Activated B cell treated with CpG ODN at 0.5 μM for 24 hours (primary cell): ENCODE data around the gene NXPE1. TPM values are rescaled to one million over a fixed set of nuclear protein-coding genes. Genes with fewer than 3 reads are reported as not detected.

Experiments
- ATAC-seq: fragments of 200-7000 bp; cut with Tn5 transposase; one replicate; pipeline ENCODE4 v1.10.0; 2021; ENCODE audit warnings: low read depth, mild to moderate bottlenecking, moderate library complexity
- CTCF ChIA-PET: fragments of 350-600 bp; sonication (Branson Sonifier 250); formaldehyde crosslinking; loops from one replicate; lab custom pipeline; 2021; ENCODE audit warnings: antibody characterized with exemption; lab: Charles Lee
- POLR2A ChIA-PET: fragments of 350-600 bp; sonication (Branson Sonifier 250); formaldehyde crosslinking; loops from one replicate; lab custom pipeline; 2021; ENCODE audit warnings: antibody characterized with exemption; lab: Charles Lee
- DNase-seq: peaks from one replicate; pipeline ENCODE4 v3.0.0; 2022
- H3K27ac Mint-ChIP-seq: one replicate; pipeline ENCODE4 v1.8.0; 2020; ENCODE audit warnings: mixed read lengths
- H3K27me3 Mint-ChIP-seq: one replicate; pipeline ENCODE4 v1.8.0; 2021; ENCODE audit warnings: mixed read lengths
- H3K36me3 Mint-ChIP-seq: one replicate; pipeline ENCODE4 v1.8.0; 2021; ENCODE audit warnings: low read depth, mixed read lengths
- H3K4me1 Mint-ChIP-seq: one replicate; pipeline ENCODE4 v1.8.0; 2021; ENCODE audit warnings: mixed read lengths
- H3K4me3 Mint-ChIP-seq: one replicate; pipeline ENCODE4 v1.8.0; 2020; ENCODE audit warnings: mild to moderate bottlenecking, mixed read lengths
- H3K9me3 Mint-ChIP-seq: one replicate; pipeline ENCODE4 v1.8.0; 2020; ENCODE audit warnings: mixed read lengths
- CTCF ChIP-seq: fragments of 200-600 bp; IDR thresholded peaks from one replicate; pipeline ENCODE4 v1.8.0; 2022; ENCODE audit warnings: antibody characterized with exemption, mild to moderate bottlenecking
- intact Hi-C: fragments of 100-400 bp; cut with micrococcal nuclease; formaldehyde crosslinking; loops from one replicate; pipeline ENCODE4 v1.15.1; 2024
- total RNA-seq: library from RNA; stranded (reverse); gene quantifications from 2 replicates; pipeline ENCODE4 v1.2.3, GENCODE V29; 2022

NXPE1 gene
- total RNA-seq, 1 donor from 2014 or later, result not detected

GRCh38 chr11:114563077-114563476 lies 3.4 kb upstream of the NXPE1 start:
- Mint-ChIP-seq H3K27ac (no peak overlapping the region), H3K4me1 (no peaks in the 10 kb centered on the region), H3K36me3 (no peaks in the 10 kb centered on the region), H3K9me3 (no peaks in the 10 kb centered on the region), H3K4me3 (no peak overlapping the region), H3K27me3 (peaks cover 1% of the 10 kb centered on the region)
- POLR2A ChIA-PET, result no interaction called here
- DNase-seq (no peak), ATAC-seq (no peak)
- no peak for TF ChIP-seq CTCF
- intact Hi-C loops, result no loop called here
- CTCF ChIA-PET, result no interaction called here

- ChIA-PET CTCF (no interaction called here), POLR2A (no interaction called here)
- intact Hi-C loops, result no loop called here
- H3K27ac Mint-ChIP-seq, result no peak overlapping the region
- TF ChIP-seq CTCF, result no peak
- H3K4me3 Mint-ChIP-seq, result no peak overlapping the region
- H3K27me3 Mint-ChIP-seq, result peaks cover 1% of the 10 kb centered on the region
- H3K36me3 Mint-ChIP-seq, result no peaks in the 10 kb centered on the region
- DNase-seq (no peak), ATAC-seq (no peak)
- H3K9me3 Mint-ChIP-seq, result no peaks in the 10 kb centered on the region
- no peaks in the 10 kb centered on the region for H3K4me1 Mint-ChIP-seq
Measured at GRCh38 chr11:114562166-114562916, 2.7 kb upstream of the NXPE1 start.

GRCh38 chr11:114556135-114556534 lies 3.5 kb downstream of the NXPE1 start:
- ATAC-seq (no peak), DNase-seq (no peak)
- Mint-ChIP-seq H3K9me3 (no peaks in the 10 kb centered on the region), H3K36me3 (no peaks in the 10 kb centered on the region), H3K4me3 (no peak overlapping the region), H3K27me3 (no peaks in the 10 kb centered on the region), H3K4me1 (no peaks in the 10 kb centered on the region), H3K27ac (no peak overlapping the region)
- TF ChIP-seq CTCF, result no peak
- POLR2A ChIA-PET, result no interaction called here
- CTCF ChIA-PET, result no interaction called here
- intact Hi-C loops, result no loop called here

GRCh38 chr11:114553642-114554041 lies 6.0 kb downstream of the NXPE1 start:
- Mint-ChIP-seq H3K9me3 (no peaks in the 10 kb centered on the region), H3K27ac (no peak overlapping the region), H3K27me3 (no peaks in the 10 kb centered on the region), H3K4me3 (no peak overlapping the region), H3K4me1 (no peaks in the 10 kb centered on the region), H3K36me3 (no peaks in the 10 kb centered on the region)
- POLR2A ChIA-PET, result no interaction called here
- intact Hi-C loops, result no loop called here
- no peak for TF ChIP-seq CTCF
- DNase-seq (no peak), ATAC-seq (no peak)
- CTCF ChIA-PET, result no interaction called here

- H3K4me1 Mint-ChIP-seq, result no peaks in the 10 kb centered on the region
- H3K27ac Mint-ChIP-seq, result no peak overlapping the region
- ATAC-seq (no peak), DNase-seq (no peak)
- intact Hi-C loops, result no loop called here
- no peak for TF ChIP-seq CTCF
- no peaks in the 10 kb centered on the region for H3K27me3 Mint-ChIP-seq
- H3K4me3 Mint-ChIP-seq, result no peak overlapping the region
- ChIA-PET POLR2A (no interaction called here), CTCF (no interaction called here)
- no peaks in the 10 kb centered on the region for H3K9me3 Mint-ChIP-seq
- no peaks in the 10 kb centered on the region for H3K36me3 Mint-ChIP-seq
Measured at GRCh38 chr11:114551060-114551459, 8.6 kb downstream of the NXPE1 start.
